ENCODE data around the gene SPINT3.

- TF ChIP-seq EP300 (IDR thresholded peaks at IDR 0.05; ENCODE audit: borderline replicate concordance in 1 of 2, control insufficient read depth in 1 of 2, low read depth in 2 of 2, low read length in 2 of 2) (no peak), ZNF384 (IDR thresholded peaks at IDR 0.05; ENCODE audit: borderline replicate concordance, low read depth, low read length) (no peak), MYC (IDR thresholded peaks at IDR 0.05; ENCODE audit: insufficient read depth, insufficient read length, insufficient replicate concordance, low read length, severe bottlenecking) (no peak), ZNF217 (IDR thresholded peaks at IDR 0.05) (no peak)
- TF ChIP-seq, protein P1, sequence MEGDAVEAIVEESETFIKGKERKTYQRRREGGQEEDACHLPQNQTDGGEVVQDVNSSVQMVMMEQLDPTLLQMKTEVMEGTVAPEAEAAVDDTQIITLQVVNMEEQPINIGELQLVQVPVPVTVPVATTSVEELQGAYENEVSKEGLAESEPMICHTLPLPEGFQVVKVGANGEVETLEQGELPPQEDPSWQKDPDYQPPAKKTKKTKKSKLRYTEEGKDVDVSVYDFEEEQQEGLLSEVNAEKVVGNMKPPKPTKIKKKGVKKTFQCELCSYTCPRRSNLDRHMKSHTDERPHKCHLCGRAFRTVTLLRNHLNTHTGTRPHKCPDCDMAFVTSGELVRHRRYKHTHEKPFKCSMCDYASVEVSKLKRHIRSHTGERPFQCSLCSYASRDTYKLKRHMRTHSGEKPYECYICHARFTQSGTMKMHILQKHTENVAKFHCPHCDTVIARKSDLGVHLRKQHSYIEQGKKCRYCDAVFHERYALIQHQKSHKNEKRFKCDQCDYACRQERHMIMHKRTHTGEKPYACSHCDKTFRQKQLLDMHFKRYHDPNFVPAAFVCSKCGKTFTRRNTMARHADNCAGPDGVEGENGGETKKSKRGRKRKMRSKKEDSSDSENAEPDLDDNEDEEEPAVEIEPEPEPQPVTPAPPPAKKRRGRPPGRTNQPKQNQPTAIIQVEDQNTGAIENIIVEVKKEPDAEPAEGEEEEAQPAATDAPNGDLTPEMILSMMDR (IDR thresholded peaks at IDR 0.05 in 2 of 3, conservative IDR thresholded peaks at IDR 0.05 in 1 of 3; ENCODE audit: control insufficient read depth in 2 of 3, extremely low read depth in 1 of 3, insufficient read depth in 1 of 3, low read depth in 3 of 3, low read length in 3 of 3), result no peak
- TF ChIP-seq, protein P2, sequence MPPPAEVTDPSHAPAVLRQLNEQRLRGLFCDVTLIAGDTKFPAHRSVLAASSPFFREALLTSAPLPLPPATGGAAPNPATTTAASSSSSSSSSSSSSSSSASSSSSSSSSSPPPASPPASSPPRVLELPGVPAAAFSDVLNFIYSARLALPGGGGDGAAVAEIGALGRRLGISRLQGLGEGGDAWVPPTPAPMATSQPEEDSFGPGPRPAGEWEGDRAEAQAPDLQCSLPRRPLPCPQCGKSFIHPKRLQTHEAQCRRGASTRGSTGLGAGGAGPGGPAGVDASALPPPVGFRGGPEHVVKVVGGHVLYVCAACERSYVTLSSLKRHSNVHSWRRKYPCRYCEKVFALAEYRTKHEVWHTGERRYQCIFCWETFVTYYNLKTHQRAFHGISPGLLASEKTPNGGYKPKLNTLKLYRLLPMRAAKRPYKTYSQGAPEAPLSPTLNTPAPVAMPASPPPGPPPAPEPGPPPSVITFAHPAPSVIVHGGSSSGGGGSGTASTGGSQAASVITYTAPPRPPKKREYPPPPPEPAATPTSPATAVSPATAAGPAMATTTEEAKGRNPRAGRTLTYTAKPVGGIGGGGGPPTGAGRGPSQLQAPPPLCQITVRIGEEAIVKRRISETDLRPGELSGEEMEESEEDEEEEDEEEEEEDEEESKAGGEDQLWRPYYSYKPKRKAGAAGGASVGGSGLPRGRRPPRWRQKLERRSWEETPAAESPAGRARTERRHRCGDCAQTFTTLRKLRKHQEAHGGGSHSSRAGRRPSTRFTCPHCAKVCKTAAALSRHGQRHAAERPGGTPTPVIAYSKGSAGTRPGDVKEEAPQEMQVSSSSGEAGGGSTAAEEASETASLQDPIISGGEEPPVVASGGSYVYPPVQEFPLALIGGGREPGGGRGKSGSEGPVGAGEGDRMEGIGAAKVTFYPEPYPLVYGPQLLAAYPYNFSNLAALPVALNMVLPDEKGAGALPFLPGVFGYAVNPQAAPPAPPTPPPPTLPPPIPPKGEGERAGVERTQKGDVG (CRISPR knock-in tag; IDR thresholded peaks at IDR 0.05), result no peak
- TF ChIP-seq, protein P3, sequence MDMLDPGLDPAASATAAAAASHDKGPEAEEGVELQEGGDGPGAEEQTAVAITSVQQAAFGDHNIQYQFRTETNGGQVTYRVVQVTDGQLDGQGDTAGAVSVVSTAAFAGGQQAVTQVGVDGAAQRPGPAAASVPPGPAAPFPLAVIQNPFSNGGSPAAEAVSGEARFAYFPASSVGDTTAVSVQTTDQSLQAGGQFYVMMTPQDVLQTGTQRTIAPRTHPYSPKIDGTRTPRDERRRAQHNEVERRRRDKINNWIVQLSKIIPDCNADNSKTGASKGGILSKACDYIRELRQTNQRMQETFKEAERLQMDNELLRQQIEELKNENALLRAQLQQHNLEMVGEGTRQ (IDR thresholded peaks at IDR 0.05; ENCODE audit: borderline replicate concordance, low read depth, low read length), result no peak
Measured at GRCh38 chr20:45485388-45485787, 30.0 kb downstream of the SPINT3 start.

Measured in GM12878 (cell line).